Left ventricle myocardium inferior (tissue), 1 donor: Measurements from ENCODE around the gene MYO5B. TPM values are rescaled to one million over a fixed set of nuclear protein-coding genes. Genes with fewer than 3 reads are reported as not detected.
"Not testable (repeated sequence)": the region's sequence is repeated elsewhere in the genome, so short reads cannot be mapped to it uniquely, and the experiment has no call there.

Source experiments
- DNase-seq: peaks from one replicate; pipeline ENCODE4 v3.0.0-alpha.2; 2020
- H3K27ac ChIP-seq: fragments of 200-600 bp; replicated peaks from 2 replicates; pipeline ENCODE4 v1.8.0; 2021
- H3K27me3 ChIP-seq: fragments of 200-600 bp; 2 replicates; pipeline ENCODE4 v1.8.0; 2021; ENCODE audit warnings: low read depth
- H3K36me3 ChIP-seq: fragments of 200-600 bp; 2 replicates; pipeline ENCODE4 v1.8.0; 2021
- H3K4me1 ChIP-seq: fragments of 200-600 bp; 2 replicates; pipeline ENCODE4 v1.8.0; 2021
- H3K4me3 ChIP-seq: fragments of 200-600 bp; 2 replicates; pipeline ENCODE4 v1.8.0; 2021; ENCODE audit warnings: mild to moderate bottlenecking, moderate library complexity
- H3K9me3 ChIP-seq: fragments of 200-600 bp; replicated peaks from 2 replicates; pipeline ENCODE4 v1.8.0; 2021
- intact Hi-C: fragments of 100-400 bp; cut with micrococcal nuclease; formaldehyde crosslinking; loops from one replicate; pipeline ENCODE4 v1.11.0; 2022
- long read RNA-seq: library from polyadenylated mRNA; unstranded; transcript quantifications from one replicate; pipeline ENCODE4 v2.0.0, GENCODE V29; 2021
- total RNA-seq: library from RNA; stranded (reverse); fragmentation: NEBNext Ultra II Directional; extraction: Animal tissue kit (Norgen Biotek cat#: 25700); gene quantifications from one replicate; pipeline ENCODE4 v1.2.1, GENCODE V29; 2021
- TF ChIP-seq, protein P1 (sequence below): fragments of 200-600 bp; IDR thresholded peaks from 2 replicates; pipeline ENCODE4 v1.8.0; 2021; ENCODE audit warnings: antibody characterized with exemption, mild to moderate bottlenecking, borderline replicate concordance
- donor health status: DM: no; HTN: yes; CAD: no; lungs with severe emphysema.

The MYO5B gene
- total RNA-seq, result 0.44 TPM
- long read RNA-seq, partial matches to known transcripts, result 2 of 2 reads
- long read RNA-seq, other reads (novel, unspliced or antisense), result 0 of 2 reads

DNA sequence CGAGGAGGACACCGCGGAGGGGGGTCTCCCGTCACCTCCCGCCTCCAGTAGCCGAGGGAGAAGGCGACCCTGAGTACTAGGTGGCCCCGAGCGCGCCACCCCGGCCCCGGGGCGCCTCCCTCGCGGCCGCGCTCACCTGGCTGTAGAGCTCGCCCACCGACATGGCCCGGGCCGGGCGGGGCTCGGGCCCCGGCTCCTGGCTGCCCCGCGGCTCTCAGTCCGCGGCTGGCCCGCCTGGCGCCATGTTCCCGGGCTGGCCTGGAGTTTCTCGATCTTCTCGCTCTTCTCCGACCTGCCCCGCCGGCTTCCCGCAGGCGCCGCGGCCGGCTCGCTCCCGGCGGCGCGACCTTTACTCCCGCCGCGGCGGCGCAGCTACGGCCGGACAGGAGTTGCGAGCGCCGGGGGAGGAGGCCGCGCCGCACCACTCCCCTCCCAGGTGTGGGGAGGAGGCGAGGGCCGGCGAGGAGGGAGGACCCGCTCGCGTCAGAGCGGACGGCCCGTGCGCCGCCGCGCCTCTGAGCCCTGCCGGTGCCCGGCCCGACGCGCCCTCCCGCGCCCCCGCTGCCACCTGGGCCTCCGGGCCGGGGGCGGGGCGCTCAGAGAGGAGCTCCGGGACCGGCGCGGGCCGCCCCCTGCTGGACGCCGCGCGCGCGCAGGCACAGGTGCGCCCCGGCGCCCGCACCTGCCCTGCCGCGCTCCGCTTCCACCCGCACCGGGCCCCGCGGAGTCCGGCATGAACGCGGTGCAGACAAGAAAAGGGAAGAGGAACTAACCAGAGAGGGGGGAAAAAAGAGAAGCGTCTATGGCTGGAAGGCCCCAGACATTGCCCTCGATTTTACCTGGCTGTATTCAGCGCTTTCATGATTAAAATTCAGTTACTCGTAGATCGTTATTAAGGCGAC is at the start of gene MYO5B:
Gene MYO5B (minus strand): TSS at position 517 of the 902 bp plus-strand sequence. CDS start 354 bp downstream, at position 163.
- intact Hi-C loops, result no loop called here
- DNase-seq, result peak; percentile 33
- H3K27ac ChIP-seq, result no peak within 1 kb of the TSS

DNA sequence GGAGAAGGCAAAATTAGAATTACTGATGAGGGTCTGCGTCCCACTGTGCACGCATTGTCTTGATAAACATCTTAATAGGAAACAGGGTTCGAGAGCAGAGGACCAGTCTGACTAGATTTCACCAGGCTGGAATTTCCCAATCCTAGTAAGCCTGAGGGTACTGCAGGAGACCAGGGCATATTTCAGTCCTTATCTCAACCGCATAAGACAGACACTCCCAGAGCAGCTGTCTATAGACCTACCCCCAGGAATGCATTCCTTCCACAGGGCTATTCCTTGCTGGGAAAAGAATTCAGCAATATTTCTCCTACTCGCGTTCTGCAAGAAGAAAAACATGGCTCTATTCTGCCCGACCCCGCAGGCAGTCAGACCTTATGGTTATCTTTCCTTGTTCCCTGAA is 46.8 kb upstream of the MYO5B start:
- DNase-seq, H3K4me1 ChIP-seq, H3K27ac ChIP-seq, intact Hi-C loops, H3K36me3 ChIP-seq, H3K4me3 ChIP-seq, H3K27me3 ChIP-seq: not testable (repeated sequence)
- H3K9me3 ChIP-seq, result peaks cover 21% of the 10 kb centered on the region

More for the DNA sequence above, at the start of gene MYO5B:
- Histone ChIP-seq H3K4me1 (peaks cover 21% of the 10 kb centered on the region), H3K36me3 (no peaks in the 10 kb centered on the region), H3K9me3 (no peaks in the 10 kb centered on the region), H3K4me3 (peak within 1 kb of the TSS; percentile 71), H3K27me3 (peaks cover 100% of the 10 kb centered on the region)
- TF ChIP-seq, protein P1, sequence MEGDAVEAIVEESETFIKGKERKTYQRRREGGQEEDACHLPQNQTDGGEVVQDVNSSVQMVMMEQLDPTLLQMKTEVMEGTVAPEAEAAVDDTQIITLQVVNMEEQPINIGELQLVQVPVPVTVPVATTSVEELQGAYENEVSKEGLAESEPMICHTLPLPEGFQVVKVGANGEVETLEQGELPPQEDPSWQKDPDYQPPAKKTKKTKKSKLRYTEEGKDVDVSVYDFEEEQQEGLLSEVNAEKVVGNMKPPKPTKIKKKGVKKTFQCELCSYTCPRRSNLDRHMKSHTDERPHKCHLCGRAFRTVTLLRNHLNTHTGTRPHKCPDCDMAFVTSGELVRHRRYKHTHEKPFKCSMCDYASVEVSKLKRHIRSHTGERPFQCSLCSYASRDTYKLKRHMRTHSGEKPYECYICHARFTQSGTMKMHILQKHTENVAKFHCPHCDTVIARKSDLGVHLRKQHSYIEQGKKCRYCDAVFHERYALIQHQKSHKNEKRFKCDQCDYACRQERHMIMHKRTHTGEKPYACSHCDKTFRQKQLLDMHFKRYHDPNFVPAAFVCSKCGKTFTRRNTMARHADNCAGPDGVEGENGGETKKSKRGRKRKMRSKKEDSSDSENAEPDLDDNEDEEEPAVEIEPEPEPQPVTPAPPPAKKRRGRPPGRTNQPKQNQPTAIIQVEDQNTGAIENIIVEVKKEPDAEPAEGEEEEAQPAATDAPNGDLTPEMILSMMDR, result peak; percentile 58

DNA sequence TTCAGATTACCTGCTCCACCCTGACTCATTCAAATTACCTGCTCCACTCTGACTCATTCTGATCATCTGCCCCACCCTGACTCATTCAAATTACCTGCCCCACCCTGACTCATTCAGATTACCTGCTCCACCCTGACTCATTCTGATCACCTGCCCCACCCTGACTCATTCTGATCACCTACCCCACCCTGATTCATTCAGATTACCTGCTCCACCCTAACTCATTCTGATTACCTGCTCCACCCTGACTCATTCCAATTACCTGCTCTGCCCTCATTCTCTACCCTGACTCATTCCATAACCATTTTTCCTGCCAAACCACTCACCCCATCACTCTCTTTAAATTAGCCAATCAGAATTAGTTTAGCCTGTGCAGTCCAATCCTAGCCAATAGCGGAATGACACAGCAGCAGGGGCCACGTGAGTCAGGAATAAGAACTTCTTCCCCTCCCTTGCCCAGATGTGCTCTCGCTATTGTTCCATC is 45.2 kb upstream of the MYO5B start:
- Histone ChIP-seq H3K27me3 (peaks cover 8% of the 10 kb centered on the region), H3K4me1 (no peaks in the 10 kb centered on the region), H3K36me3 (no peaks in the 10 kb centered on the region), H3K4me3 (no peak overlapping the region), H3K9me3 (peaks cover 21% of the 10 kb centered on the region), H3K27ac (no peak overlapping the region)
- TF ChIP-seq, protein P1, result no peak
- intact Hi-C loops, result no loop called here
- DNase-seq, result no peak

DNA sequence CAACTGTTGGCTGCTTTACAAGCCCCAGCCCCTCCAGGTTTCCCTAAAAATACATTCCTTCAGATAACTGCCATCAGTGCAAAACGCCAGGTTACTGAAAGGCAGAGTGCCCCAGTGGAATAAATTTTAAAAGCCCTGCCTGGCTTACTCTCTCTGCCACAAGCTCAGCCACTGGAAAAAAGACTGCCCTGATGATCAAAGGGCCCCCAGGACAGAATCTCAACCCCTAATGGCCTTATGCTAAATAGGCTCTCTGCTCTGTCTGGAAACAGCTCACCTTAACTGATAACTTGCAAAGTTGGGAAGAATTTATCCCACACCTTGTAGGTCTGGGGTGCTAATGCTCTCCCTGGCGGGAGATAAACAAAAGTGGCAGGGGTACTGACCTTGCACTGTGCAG is 37.5 kb upstream of the MYO5B start:
- TF ChIP-seq, protein P1, result no peak
- intact Hi-C loops, result no loop called here
- H3K27ac ChIP-seq, result no peak overlapping the region
- H3K36me3 ChIP-seq, result no peaks in the 10 kb centered on the region
- H3K9me3 ChIP-seq, result no peaks in the 10 kb centered on the region
- DNase-seq, result no peak
- H3K4me1 ChIP-seq, result no peaks in the 10 kb centered on the region
- H3K4me3 ChIP-seq, result no peak overlapping the region
- peaks cover 33% of the 10 kb centered on the region for H3K27me3 ChIP-seq

DNA sequence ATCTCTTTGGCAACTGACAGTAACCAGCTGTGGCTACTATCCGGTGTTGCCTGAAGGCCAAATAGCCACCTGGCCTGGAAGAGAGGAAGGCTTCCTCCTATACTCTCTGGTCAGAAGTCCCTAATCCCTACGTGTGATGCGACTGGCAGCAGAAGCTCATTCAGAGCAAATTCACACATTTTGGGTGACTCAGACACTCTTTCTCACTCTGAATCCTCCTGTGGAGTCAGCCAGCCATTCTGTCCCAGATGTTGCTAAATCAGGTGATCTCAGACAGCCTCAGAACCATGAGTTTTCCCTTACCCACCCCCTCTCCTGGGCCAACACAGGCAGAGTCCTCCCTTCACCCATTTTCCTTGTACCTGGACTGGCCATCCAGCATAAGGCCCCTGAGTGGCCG is 36.7 kb upstream of the MYO5B start:
- intact Hi-C loops, result no loop called here
- Histone ChIP-seq H3K36me3 (no peaks in the 10 kb centered on the region), H3K27ac (no peak overlapping the region), H3K4me3 (no peak overlapping the region), H3K27me3 (peaks cover 33% of the 10 kb centered on the region), H3K9me3 (no peaks in the 10 kb centered on the region), H3K4me1 (no peaks in the 10 kb centered on the region)
- TF ChIP-seq, protein P1, result no peak
- no peak for DNase-seq

DNA sequence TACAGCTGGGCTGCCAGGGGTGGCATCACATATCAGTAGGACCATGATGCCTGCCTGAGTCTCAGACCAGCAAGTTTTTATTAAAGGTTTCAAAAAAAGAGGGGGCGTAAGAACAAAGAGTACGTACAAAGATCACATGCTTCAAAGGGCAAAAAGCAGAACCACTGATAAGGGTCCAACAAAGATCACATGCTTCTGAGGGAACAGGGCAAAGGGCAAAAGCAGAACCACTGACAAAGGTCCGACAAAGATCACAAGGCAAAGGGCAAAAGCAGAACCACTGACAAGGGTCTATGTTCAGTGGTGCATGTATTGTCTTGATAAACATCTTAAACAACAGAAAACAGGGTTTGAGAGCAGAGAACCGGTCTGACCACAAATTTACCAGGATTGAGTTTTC is 25.3 kb upstream of the MYO5B start:
- intact Hi-C loops, result not testable (repeated sequence)
- H3K27me3 ChIP-seq, result peaks cover 25% of the 10 kb centered on the region

More for the DNA sequence above, 25.3 kb upstream of the MYO5B start:
- H3K9me3 ChIP-seq, result peaks cover 20% of the 10 kb centered on the region
- not testable (repeated sequence) for H3K4me1 ChIP-seq, H3K4me3 ChIP-seq, H3K27ac ChIP-seq, DNase-seq, H3K36me3 ChIP-seq
